ENCODE data around the gene CBLB.
"Not testable (repeated sequence)": the region's sequence is repeated elsewhere in the genome, so short reads cannot be mapped to it uniquely, and the experiment has no call there.

The CBLB gene

GRCh38 chr3:105823149-105823867 lies 45.5 kb downstream of the CBLB start:
- DNase-seq (ENCODE audit: insufficient read length, low spot score) (no peak), FAIRE-seq (no peak)

DNA sequence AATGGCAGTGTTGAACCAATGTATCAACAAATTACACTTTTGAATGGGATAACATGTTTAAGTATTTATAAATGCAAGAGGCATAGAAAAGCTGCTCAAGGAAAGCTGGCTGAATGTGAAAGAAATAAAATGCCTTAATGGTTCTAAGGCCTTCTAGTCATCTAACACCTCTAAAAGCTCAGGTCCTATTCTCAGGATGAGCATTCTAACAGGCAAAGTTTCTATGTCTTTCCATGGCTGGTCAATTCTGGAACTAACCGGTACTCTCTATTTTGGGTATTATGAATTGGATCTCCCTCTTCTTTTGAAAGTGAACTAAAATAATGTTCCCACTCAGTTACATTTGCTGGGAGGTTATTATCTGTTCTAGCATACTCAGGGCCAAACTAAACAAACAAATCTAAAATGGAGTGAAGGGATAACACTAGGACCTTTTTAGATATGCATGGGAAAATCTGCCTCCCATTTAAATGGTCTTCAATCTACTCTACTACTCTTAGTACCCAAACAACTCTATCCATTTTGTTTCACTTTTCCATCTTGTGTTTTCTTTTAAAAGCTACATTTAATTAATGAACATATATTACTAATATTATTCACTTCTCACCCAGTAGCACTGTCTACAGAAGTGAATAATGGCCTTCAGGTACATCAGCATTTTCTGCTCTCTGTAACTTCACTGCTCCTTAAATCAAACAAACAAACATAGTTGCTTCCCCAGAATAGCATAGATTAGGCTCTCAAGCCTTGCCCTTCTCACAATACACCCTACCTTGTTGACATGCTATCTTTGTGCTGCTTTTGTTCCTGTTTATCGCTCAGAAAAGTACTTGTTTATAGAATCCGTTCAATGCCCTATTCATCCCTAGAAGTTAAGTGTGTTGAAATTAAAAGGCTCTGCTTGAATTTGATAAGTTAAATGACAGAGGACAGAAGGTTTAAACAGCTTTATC lies 46.4 kb downstream of the CBLB start:
- DNase-seq (ENCODE audit: insufficient read length, low spot score) (no peak), FAIRE-seq (peak; percentile 85)

DNA sequence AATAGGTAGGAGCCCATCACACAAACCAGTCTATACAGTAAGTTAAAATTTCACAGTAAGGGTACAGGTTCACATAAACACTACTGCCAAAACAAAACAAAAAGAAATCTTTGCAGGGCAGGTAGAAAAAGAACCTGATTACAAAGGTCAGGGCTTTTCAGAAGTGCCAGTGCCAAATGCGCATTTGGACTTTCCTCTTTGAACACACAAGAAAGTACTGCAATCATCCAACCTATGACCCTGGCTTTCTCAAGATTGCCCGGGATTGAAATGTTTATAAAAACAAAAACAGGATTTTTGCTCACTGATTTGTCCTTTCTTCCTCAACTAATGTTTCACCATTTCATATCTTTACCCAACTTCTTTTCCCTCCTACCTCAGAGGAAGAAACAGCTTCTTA lies 47.4 kb downstream of the CBLB start:
- no peak for DNase-seq (ENCODE audit: insufficient read length, low spot score)
- no peak for FAIRE-seq

GRCh38 chr3:105816833-105817232 lies 52.0 kb downstream of the CBLB start:
- FAIRE-seq (no peak), DNase-seq (ENCODE audit: insufficient read length, low spot score) (no peak)

GRCh38 chr3:105815331-105815730 lies 53.5 kb downstream of the CBLB start:
- not testable (repeated sequence) for FAIRE-seq

DNA sequence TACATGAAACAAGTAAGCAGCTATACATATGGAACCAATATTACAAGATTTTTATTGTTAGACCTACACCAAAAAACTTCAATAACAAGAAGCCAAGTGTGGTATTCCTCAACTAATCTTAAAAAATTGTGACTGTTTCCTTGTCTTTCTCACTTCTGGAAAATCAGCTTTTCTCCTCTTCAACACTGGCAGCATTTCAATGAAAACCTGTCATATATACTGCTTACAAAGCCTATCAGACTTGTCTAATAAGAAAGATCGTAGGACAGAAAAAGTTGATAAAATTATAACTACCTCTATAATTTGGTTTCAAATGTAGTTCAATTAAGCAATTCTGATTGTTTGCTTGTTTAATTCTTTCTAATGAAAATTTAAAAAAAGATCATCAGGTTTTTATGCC lies 55.1 kb downstream of the CBLB start:
- DNase-seq (ENCODE audit: insufficient read length, low spot score), result no peak
- peak; percentile 61 for FAIRE-seq

More at GRCh38 chr3:105815331-105815730, 53.5 kb downstream of the CBLB start:
- DNase-seq (ENCODE audit: insufficient read length, low spot score), result not testable (repeated sequence)

DNA sequence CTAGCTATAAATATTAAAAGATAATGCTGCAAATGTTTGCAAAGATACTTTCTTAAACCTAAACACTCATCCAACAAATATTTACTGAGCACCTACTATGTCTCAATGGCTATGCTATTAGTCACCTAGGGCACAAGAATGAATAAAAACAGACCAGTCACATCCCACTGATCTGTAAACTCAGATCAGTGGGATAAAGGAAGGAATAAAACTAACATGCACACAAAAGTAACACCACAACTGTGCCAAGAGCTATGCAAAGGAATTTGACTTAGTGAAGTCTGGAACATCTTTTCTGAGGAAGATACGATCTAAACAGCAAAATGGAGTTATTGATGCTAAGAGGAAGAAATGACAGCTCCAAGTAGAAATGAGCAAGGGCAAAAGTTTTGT lies 56.6 kb downstream of the CBLB start:
- no peak for DNase-seq (ENCODE audit: insufficient read length, low spot score)
- no peak for FAIRE-seq

- no peak for DNase-seq (ENCODE audit: insufficient read length, low spot score)
- FAIRE-seq, result peak; percentile 66
Observed at GRCh38 chr3:105811518-105812193, 57.2 kb downstream of the CBLB start.

GRCh38 chr3:105809208-105809888 lies 59.5 kb downstream of the CBLB start:
- DNase-seq (ENCODE audit: insufficient read length, low spot score) (no peak), FAIRE-seq (no peak)

DNA sequence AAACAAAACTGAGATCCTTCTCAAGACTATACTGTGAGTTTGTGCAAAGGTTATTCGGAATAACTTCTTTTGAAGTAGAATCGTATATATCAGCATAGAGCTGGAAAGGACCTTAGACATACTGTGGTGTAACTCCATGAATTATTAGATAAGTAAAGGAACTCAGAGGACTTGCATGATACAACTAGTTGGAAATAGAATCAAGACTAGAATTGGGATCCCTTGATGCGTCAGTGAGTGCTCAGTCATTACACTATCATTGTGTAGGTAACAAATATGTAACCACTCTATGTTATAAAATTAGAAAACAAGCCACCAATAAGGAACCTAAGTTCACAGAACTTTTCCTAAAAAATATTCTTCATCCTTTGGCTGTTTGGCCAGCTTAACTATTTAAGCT lies 61.1 kb downstream of the CBLB start:
- no peak for FAIRE-seq
- no peak for DNase-seq (ENCODE audit: insufficient read length, low spot score)

GRCh38 chr3:105807146-105807545 lies 61.7 kb downstream of the CBLB start:
- no peak for FAIRE-seq

DNA sequence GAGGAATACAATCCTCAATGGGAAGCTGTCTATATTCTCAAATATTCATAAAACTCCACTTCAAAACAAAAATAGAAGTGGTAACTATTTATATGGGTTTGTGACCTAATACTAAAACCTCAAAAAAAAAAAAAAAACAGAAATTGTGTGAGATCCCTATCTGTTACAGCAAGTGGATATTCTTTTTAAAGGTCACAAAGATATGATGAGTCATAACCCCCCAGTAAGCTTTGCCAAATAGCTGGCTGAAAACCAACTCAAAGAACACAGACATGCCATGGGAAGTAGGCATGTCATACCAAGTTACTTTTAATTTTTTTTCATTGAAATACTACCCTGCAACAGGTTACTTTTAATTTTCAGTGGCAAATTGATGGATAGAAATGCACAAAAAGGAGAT lies 62.5 kb downstream of the CBLB start:
- no peak for FAIRE-seq
- DNase-seq (ENCODE audit: insufficient read length, low spot score), result no peak

More at GRCh38 chr3:105807146-105807545, 61.7 kb downstream of the CBLB start:
- no peak for DNase-seq (ENCODE audit: insufficient read length, low spot score)

GRCh38 chr3:105805404-105805803 lies 63.4 kb downstream of the CBLB start:
- FAIRE-seq (no peak), DNase-seq (ENCODE audit: insufficient read length, low spot score) (no peak)

DNA sequence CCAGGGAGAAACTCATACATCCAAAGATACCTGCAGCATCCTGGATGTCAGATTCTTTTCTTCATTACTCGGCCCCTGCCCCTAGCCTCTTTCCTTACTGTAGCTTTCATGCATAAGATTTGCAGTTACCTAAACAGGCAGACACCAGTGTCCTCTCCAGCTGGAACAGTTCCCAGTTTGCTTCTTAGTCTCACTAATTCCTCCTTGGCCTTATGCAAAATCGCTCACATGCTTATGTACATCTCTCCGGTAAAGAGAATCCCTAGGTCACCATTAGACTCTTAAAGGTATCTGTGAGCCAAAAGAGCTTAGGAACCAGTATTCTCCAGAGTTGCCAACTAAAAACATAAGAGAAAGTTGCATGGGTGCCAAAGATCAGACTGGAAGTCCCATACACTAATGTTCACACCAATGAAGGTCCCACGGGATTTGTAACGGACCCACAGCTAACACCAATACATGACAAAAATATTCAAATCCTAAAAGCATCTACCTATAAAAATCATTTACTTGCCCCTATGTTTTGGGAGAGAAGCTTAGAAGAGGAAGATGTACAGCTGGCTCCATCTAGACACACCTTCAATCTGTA lies 66.6 kb downstream of the CBLB start:
- DNase-seq (ENCODE audit: insufficient read length, low spot score), result no peak
- FAIRE-seq, result peak; percentile 87

GRCh38 chr3:105801397-105801796 lies 67.4 kb downstream of the CBLB start:
- FAIRE-seq (peak; percentile 81), DNase-seq (ENCODE audit: insufficient read length, low spot score) (no peak)

GRCh38 chr3:105800320-105800719 lies 68.5 kb downstream of the CBLB start:
- DNase-seq (ENCODE audit: insufficient read length, low spot score) (no peak), FAIRE-seq (no peak)

- FAIRE-seq (no peak), DNase-seq (ENCODE audit: insufficient read length, low spot score) (no peak)
Observed at GRCh38 chr3:105799286-105799685, 69.5 kb downstream of the CBLB start.

- peak; percentile 13 for DNase-seq (ENCODE audit: insufficient read length, low spot score)
- peak; percentile 84 for FAIRE-seq
Observed at GRCh38 chr3:105798381-105798934, 70.4 kb downstream of the CBLB start.

GRCh38 chr3:105793040-105793439 lies 75.8 kb downstream of the CBLB start:
- DNase-seq (ENCODE audit: insufficient read length, low spot score) (no peak), FAIRE-seq (no peak)

Data from GM19239 (cell line).